Activated CD4-positive, CD25-positive, alpha-beta regulatory T cell treated with anti-CD3 and anti-CD28 coated beads, Interleukin-2, amount 50 U/mL, for 72 hours (primary cell): ENCODE measurements around the gene SNX5.
A peak's percentile ranks its signal among the peaks of the same experiment; 100 is the strongest.

Source experiments
- DNase-seq: peaks from one replicate; pipeline ENCODE4 v3.0.0; 2021

SNX5 gene

DNA sequence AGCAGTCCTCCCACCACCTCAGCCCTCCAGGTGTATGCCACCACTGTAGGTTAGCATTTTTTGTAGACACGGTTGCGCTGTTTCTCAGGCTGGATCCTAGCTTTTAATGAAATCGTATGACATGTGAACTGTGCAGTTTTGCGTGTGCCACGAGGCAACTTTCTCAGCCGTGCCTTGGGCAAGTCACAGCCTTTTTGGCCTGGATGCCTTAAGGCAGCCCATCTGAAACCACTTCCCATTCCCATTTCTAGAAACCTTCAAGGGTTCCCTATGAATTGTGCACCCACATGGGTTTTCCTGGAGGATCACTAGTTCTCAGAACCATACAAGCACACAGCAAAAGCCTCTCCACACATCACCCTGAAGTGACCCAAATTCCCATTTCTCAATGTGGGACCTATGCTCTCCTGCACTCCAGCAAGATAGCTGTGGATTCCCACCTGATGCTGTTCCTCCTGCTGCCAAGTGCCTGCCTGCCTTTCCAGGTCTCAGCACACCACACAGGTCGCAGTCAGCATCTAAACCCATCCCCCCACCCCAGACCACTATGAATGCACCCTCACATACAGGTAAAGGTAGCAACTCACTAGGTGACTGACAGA, 28.9 kb downstream of the SNX5 start:
- DNase-seq: no peak

DNA sequence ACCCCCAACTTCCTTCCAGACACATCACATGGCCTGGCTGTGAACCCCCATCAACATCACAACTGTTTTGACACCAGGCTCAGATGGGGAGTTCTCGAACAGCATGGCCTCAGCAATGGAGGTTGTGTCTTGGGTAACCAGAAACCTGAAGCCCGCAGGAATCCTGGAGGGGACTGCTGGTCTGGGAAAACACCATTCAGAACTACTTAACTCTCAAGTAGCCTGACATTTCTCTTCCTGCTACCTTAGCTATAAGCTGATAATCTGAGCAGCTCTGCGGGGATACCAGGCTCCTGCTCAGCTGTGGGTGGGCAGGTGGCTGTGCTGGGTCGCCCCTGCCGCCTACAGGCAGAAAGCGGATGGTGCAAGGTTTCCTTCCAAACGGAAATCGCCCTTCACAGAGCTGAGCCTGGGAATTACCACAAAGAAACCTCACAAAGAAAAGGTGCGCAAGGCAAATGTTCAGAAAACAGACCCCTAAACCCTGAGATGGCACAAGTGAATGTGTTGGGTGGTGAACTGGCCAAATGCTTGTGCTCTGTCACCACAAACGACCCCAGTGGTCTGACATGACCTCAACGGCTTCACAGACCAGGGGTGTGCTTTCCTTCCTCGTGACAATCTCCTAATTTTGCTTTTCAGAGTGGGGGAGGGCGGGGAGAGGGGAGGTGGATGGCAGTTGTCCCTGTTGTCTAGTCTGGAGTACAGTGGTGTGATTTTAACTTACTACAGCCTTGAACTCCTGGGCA, 29.5 kb downstream of the SNX5 start:
- peak; percentile 42 for DNase-seq

- no peak for DNase-seq
Observed at GRCh38 chr20:17936761-17937732, 31.5 kb downstream of the SNX5 start.

GRCh38 chr20:17936286-17936760, 32.3 kb downstream of the SNX5 start:
- DNase-seq: no peak

DNA sequence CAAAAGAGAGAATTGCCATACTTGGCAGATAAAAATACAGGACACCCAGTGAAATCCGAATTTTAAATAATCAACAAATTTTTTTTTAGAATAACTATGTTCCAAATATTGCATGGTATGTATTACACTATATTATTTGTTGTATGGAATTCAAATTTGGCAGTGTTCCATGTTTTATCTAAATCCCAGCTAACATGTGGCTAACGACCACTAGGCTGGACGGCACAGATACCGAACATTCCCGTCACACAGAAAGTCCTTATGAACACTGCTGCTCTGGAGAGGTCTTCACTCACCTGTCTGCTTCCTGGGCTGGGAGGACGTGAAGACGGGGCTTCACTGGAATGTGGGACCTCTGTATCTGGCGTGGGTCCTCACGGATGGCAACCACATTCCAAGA, 32.8 kb downstream of the SNX5 start:
- no peak for DNase-seq

GRCh38 chr20:17935186-17935585, 33.4 kb downstream of the SNX5 start:
- no peak for DNase-seq

- no peak for DNase-seq
Observed at GRCh38 chr20:17934141-17934862, 34.3 kb downstream of the SNX5 start.

DNA sequence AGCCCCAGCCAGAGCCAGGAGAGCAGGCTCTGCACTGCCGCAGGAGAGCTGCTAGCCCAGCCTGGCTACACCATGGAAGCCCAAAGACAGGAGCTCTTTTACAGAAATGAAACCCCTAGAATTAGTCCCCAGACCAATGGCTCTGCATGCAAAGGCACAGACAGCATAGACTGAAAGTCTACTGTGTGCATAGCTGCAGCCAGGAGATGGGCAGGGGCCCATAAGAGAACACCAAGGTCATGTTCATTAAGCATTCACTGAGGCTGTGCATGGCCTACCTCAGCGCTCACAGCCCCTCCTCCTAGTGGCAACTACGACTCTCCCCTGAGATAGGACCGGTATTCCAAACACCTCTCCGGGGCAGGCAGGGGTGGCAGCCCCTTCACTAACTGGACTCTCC, 34.9 kb downstream of the SNX5 start:
- no peak for DNase-seq

DNA sequence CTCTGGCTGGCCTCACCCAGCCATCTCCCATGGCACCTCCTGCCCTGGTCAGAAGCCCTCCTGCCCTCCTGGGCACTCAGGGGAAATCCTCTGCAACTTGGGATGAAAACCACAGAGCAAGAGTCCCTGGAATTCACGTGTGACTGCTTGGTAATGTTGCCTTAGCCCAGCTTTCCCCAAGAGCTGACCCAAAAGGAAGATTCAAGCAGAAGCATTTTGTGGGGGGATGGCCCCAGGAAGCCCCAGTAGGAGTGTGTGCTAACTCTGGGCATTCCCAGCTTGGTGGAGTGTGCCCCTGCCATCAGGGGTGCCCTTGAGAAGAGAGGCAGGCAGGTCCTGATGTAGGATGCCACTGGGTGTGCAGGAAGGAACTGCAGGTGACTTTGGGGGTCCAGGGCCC, 35.5 kb downstream of the SNX5 start:
- no peak for DNase-seq

DNA sequence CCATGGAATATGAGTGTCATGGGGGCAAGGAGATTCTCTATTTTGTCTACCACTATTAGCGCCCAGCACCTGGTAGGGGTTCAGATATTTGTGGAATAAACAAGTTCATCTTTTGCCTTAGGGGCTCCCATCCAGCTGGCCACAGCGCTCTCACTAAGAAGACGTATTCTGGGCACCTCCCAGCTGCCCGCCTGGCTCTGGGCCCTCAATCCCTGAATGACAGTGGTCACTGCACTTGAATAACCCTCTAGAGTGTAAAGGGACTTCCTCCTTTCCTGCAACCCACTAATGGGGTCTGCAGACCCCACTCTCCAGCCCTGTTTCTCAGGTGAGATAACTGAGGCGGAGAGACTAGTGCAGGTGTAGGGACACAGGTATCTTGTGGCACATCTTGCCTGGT, 36.2 kb downstream of the SNX5 start:
- no peak for DNase-seq

GRCh38 chr20:17931513-17931912, 37.1 kb downstream of the SNX5 start:
- no peak for DNase-seq

DNA sequence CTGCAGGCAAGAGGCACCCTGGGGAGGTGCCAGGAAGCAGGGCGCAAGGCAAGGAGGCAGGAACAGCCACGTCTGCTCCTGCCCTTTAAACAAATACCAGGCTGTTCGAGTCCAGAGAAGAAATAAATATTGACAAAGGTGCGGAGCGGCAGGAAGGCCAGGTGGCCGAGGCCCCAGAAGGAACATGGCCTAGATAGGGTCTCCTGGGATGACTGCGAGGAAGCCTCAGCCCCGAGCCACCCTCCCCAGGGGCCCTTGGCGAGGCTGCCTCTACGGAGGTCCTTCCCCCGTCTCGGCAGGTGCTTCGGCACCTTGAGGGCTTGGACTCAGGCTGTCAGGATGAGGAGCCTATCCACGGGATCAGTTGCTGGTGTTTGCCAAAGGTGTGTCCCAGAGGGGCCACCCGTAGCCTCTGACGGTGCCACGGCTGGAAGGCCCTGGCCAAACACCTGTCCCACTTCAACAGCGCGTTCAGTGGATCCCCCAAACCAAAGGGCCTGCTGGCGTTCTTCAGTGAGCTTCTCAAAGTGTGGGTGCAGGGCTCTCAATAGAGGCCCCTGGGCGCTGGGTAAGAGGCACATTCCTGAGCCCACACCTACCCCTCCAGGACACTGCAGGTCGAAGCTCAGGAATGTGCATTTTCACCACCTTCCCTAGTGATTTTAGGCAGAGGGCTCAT, 39.8 kb downstream of the SNX5 start:
- DNase-seq: no peak

GRCh38 chr20:17928211-17928611, 40.4 kb downstream of the SNX5 start:
- DNase-seq: no peak

DNA sequence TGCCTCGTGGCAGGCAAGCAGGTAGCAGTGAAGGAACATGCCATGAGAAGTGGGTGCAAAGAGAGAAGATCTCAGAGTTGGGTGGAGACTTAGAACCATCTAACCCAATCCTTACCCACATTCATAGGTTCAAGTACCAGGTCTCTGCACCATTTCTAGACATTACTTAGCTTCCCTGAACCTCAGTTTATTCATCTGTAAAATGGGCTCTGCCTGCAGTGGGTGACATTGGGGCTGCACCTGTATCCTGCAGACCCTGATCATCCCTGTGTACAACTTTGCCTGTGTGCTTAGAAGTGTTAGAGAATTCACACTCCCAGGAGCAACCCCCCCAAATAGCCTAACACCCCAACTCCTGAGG, 42.7 kb downstream of the SNX5 start:
- no peak for DNase-seq

DNA sequence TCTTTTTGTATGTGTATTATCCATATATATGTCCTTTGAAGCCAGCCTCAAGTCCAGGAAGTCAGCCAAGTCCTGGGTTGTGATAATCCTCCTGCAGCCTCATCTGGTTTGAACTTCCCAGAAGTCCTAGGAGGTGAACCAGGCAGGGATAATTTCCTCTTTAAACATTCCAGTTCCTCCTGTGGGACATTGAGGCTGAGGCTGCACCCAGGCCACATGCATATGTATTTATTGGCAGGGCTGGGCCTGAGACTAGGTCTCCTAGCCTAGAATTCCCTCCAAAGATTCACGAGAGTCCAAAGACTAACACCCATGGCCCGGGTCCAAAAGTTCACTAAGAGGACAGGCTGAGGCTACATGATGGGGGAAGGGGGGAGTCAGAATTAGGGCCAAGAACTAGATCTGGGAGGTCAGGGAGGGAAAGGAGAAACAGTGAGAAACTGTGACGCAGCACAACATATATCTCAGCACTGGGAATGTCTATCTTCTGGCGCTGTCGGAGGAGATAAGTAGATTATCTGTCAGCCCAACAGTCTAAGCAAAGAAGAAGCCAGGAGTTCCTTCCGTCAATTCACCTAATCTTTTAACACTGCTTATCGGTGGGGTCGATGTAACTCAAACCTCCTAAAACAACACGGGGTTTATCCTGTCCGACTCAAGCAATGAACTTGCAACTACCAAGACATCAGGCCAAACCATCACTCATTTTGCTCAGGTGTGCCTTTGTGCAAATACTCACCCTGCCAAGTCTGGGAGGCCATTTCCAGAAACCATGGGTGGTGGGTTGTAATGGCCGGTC, 43.3 kb downstream of the SNX5 start:
- no peak for DNase-seq

- DNase-seq: no peak
Observed at GRCh38 chr20:17921774-17922173, 46.8 kb downstream of the SNX5 start.

DNA sequence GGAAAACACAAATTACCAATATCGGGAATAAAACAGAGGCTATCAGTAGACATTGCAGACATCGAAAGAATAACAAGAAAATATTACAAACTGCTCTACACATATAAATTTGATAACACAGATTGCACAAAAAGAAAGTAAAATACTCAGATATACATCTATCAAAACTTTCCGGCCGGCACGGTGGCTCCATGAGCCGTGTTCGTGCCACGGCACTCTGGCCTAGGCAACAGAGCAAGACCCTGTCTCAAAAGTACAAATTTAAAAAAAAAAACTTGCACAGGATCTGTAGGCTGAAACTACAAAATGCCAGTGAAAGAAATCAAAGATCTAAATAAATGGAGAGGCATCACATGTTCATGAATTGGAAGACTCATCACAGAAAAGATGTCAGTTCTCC, 49.4 kb downstream of the SNX5 start:
- no peak for DNase-seq

- no peak for DNase-seq
Observed at GRCh38 chr20:17917832-17918618, 50.6 kb downstream of the SNX5 start.

GRCh38 chr20:17916433-17916891, 52.1 kb downstream of the SNX5 start:
- DNase-seq: no peak

DNA sequence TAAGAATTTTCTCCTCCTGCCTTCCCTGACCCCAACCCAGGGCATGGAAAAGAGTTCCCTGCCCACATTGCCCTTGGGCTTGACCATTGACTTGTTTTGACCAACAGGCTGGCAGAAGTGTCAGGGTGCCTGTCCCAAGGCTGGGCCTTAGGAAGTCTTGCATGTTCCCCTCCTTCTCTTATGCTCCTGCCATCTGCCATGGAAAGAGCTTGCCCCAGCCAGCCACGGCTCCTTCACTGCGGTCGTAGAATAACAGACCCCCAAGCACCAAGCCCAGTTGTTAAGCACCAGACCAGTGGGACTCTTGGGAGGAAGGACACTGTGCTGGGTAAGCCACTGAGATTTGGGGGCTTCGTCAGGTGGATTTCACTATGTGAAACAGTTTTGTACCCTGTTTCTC, 53.6 kb downstream of the SNX5 start:
- no peak for DNase-seq

DNA sequence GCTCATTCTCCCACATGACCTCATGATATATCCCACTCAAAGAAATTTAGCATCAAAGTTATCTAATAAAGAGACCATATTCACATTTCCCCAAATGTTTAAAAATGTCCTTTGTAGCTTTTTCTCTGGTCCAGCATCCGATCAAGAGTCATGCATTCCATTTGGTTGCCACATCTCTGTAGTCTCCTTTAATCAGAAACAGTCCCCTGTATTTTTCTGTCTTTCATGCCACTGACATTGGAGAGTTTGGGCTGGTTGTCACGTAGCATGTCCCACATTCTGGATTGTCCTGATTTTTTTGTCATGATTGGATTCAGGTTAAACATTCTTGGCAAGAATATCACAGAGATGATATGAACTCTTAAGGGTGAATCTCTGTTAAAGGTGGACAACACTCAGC, 55.7 kb downstream of the SNX5 start:
- no peak for DNase-seq
